ENCODE results near the gene LMO1.

GRCh38 chr11:8249482-8249881 is 14.2 kb downstream of the LMO1 start:
- TF ChIP-seq CTCF (IDR thresholded peaks at IDR 0.05) (no peak), RFX5 (IDR thresholded peaks at IDR 0.05; ENCODE audit: low read length) (no peak), USF2 (IDR thresholded peaks at IDR 0.05; ENCODE audit: borderline replicate concordance, low read depth, low read length) (no peak), SMC3 (IDR thresholded peaks at IDR 0.05; ENCODE audit: low read depth, low read length) (no peak), JUND (IDR thresholded peaks at IDR 0.05) (no peak), SIN3A (IDR thresholded peaks at IDR 0.05; ENCODE audit: borderline replicate concordance, low read depth, low read length) (no peak), REST (IDR thresholded peaks at IDR 0.05; ENCODE audit: low read depth, low read length) (no peak), GABPA (IDR thresholded peaks at IDR 0.05; ENCODE audit: low read depth) (no peak), POLR2AphosphoS5 (IDR thresholded peaks at IDR 0.05; ENCODE audit: low read depth, low read length) (no peak), FOXM1 (IDR thresholded peaks at IDR 0.05; ENCODE audit: low read depth) (no peak)
